GM12875 (cell line): ENCODE results near the gene OR6N2.

ENCODE experiments used
- H3K4me3 ChIP-seq: one replicate; pipeline ENCODE4 v1.5.1; 2011; ENCODE audit warnings: low read depth, low read length, control low read depth
- TF ChIP-seq, protein P1 (sequence below): IDR thresholded peaks from 2 replicates; pipeline ENCODE4 v1.5.1; 2011; ENCODE audit warnings: low read depth, mild to moderate bottlenecking, control low read depth, inconsistent platforms, low read length, moderate library complexity, borderline replicate concordance; ENCODE audit not compliant: insufficient read depth

The OR6N2 gene

DNA sequence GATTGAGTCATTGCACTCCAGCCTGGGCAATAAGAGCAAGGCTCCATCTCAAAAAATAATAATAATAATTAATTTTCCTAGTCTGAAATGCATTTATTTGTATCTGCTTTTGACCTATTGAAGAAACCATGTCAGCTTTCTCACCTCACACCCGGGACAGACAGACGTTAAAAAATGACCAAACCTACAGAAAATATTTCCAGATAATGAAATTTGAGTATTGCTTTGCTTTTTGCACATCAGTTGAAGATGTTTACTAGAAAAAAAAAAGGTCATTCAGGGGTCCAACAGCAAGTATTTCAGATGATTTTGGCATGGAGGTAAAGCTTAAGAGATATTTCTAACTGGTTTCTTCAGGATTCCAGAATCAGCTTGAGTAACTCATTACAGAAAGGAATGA, 26.6 kb downstream of the OR6N2 start, which contains the start of gene OR6K6:
OR6K6 (plus strand) TSS at position 301 of the 400 bp plus-strand sequence. CDS start 168 bp downstream, outside the sequence.
- TF ChIP-seq, protein P1, sequence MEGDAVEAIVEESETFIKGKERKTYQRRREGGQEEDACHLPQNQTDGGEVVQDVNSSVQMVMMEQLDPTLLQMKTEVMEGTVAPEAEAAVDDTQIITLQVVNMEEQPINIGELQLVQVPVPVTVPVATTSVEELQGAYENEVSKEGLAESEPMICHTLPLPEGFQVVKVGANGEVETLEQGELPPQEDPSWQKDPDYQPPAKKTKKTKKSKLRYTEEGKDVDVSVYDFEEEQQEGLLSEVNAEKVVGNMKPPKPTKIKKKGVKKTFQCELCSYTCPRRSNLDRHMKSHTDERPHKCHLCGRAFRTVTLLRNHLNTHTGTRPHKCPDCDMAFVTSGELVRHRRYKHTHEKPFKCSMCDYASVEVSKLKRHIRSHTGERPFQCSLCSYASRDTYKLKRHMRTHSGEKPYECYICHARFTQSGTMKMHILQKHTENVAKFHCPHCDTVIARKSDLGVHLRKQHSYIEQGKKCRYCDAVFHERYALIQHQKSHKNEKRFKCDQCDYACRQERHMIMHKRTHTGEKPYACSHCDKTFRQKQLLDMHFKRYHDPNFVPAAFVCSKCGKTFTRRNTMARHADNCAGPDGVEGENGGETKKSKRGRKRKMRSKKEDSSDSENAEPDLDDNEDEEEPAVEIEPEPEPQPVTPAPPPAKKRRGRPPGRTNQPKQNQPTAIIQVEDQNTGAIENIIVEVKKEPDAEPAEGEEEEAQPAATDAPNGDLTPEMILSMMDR = no peak
- no peak within 1 kb of the TSS for H3K4me3 ChIP-seq

DNA sequence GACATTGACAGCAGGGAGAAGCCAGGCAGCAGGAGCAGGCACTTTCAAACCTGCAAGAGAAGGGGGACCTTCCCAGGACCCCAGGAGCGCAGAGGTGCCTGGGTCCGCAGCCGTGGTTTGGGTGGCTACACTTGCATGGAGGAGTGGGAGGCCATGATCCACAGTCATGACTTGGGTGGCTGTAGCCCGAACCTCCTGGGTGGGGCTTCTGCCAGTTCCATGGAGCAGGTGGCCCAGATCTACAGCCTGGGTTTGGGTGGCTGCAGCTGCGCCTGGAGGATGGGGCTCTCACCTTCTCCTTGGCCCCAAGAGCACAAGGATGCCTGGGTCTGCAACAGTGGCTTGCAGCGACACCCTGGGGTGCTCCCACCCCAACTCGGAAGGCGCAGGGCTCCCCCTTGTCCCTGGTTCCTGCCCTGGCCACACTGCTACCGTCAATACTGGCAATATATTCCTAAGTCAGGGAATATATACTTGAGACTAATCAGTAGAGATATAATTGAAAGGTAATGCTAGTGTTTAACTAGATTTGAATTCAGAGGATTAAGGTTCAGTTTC, 28.8 kb downstream of the OR6N2 start:
- TF ChIP-seq, protein P1 = no peak
- no peak overlapping the region for H3K4me3 ChIP-seq

DNA sequence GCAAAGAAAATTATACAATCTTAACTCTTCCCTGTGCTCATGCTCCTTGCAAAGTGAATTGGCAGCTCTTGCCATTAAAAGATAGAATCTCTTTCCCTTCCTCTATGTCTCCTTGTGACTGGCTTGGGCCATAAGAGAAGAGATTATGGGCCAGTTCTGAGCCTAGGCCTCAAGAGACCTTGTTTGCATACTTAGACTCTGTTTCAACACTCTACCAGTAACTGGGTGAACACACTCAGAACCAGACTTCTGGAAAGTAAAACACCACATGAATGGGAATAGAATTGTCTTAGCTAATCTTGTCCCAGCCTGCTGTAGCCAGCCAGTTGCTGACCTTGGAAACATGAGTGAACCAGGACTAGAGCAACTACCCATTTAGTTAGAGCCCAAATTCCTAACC, 45.2 kb downstream of the OR6N2 start:
- TF ChIP-seq, protein P1 = no peak
- H3K4me3 ChIP-seq = no peak overlapping the region

DNA sequence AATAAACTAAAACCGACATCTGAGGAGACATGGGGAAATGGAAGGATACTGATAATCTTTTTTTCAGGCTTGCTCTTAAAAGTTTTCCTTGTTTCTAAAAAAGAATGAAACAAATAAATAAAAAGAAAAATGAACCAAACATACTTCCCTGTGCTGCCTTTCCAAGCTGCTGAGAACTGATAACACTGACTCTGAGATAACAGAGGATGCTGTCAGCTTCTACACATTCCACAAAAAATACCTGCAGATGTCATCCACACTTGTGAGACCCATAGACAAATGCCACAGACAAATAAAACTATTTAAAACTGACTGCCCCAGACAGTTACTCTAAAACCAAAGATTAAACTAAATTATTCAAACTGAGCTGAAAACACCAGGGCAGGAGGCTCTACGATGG, 48.5 kb downstream of the OR6N2 start:
- no peak overlapping the region for H3K4me3 ChIP-seq
- TF ChIP-seq, protein P1 = no peak

DNA sequence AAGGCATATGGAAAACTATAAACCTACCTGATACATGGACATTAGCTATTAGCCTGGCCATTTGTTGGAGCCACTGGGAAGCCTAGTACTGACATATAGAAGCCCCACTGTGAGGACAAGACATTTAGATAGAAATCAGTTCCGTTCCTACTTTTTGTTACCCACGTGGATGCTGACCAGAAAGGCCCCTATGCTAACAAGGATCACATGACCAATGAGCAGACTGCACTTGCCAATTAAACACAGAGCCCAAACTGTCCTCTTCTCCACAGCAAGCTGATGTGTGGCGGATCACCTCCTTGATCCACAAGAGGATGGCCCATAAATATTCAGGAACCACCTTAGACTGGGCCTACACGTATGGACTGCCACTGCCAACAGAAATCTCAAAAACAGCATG, 49.3 kb downstream of the OR6N2 start:
- TF ChIP-seq, protein P1 = no peak
- no peak overlapping the region for H3K4me3 ChIP-seq

DNA sequence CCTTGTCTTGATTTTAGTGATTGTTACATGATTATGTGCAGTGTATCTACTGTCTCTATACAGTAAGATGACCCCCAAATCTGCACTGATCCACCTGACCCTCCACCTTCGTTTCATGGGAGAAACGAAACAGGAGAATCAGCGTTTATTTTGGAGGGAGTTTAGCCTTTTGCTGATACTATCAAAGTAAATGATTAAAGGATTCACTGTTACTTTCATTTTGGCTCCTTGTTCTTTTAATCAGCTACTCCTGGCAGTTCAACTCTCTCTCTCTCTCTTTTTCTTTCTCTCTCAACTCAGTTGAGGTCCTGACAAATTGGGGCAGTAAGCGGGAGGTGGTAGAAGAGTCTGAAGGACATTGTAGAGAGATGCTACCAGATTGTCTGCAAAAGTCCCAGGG, 50.6 kb downstream of the OR6N2 start:
- H3K4me3 ChIP-seq = no peak overlapping the region
- TF ChIP-seq, protein P1 = no peak

DNA sequence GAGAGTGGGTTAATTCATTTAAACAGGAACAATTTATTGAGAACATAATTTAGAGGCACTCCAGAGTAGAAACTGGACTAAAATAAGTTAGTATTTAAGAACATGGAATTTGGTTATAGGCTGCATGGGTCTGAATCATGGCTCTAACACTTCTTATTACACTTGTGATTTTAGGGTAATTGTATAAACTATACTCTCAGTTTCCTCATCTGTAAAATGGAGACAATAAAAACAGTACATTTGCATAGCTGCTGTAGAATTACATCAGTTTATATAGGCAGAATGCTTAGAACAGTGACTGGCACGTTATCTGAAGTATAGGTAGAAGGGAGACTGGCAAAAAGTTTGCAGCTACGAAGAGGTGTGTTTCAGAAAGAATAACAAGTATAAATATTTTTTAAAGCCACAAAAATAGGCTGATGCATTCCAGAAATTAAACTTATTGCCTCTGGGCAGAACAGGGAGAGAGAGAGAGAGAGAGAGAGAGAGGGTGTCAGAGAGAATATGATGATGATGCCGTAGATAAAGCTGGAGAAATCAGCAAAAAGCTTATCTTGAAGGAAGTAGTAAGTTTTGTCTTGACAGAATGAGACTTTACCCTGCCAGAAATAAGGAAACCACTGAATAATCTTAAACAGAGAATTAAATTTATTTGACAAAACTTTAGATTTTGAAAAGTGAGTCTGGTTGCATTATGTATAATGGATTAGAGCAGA, 52.3 kb downstream of the OR6N2 start:
- TF ChIP-seq, protein P1 = no peak
- H3K4me3 ChIP-seq = no peak overlapping the region
